Measurements from ENCODE around the gene CDKN1C.

DNA sequence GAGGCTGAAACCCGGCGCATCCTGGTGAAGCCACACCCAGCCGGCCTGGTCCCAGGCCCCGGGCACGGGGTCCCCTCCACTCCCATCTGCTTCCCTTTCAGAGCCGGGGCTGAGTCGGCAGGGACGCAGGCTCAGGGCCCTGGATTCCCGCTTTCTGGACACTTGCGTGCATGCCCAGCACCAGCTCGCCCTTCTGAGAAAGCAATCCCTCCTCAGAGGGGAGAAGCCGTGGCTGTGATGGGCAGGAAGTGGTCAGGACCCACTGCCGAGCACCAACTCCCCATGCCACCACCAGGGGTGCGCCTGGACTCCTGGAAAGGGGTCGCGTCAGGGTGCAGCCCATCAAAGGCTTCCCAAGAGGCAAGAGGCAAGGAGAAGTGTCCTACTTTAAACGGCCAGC lies 15.1 kb downstream of the CDKN1C start:
- TF ChIP-seq, protein P1, sequence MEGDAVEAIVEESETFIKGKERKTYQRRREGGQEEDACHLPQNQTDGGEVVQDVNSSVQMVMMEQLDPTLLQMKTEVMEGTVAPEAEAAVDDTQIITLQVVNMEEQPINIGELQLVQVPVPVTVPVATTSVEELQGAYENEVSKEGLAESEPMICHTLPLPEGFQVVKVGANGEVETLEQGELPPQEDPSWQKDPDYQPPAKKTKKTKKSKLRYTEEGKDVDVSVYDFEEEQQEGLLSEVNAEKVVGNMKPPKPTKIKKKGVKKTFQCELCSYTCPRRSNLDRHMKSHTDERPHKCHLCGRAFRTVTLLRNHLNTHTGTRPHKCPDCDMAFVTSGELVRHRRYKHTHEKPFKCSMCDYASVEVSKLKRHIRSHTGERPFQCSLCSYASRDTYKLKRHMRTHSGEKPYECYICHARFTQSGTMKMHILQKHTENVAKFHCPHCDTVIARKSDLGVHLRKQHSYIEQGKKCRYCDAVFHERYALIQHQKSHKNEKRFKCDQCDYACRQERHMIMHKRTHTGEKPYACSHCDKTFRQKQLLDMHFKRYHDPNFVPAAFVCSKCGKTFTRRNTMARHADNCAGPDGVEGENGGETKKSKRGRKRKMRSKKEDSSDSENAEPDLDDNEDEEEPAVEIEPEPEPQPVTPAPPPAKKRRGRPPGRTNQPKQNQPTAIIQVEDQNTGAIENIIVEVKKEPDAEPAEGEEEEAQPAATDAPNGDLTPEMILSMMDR (IDR thresholded peaks at IDR 0.05): no peak
- TF ChIP-seq POLR2AphosphoS5 (IDR thresholded peaks at IDR 0.05): no peak
- no peak for TF ChIP-seq POLR2A (IDR thresholded peaks at IDR 0.05)
